GM19463 (cell line): Measurements from ENCODE around the gene HBE1.

Source experiments
- ATAC-seq: cut with Tn5 transposase; IDR thresholded peaks from one replicate; pipeline ENCODE4 v1.9.1; 2021; ENCODE audit warnings: mild to moderate bottlenecking, moderate library complexity; ENCODE audit not compliant: unreplicated experiment

Gene HBE1

DNA sequence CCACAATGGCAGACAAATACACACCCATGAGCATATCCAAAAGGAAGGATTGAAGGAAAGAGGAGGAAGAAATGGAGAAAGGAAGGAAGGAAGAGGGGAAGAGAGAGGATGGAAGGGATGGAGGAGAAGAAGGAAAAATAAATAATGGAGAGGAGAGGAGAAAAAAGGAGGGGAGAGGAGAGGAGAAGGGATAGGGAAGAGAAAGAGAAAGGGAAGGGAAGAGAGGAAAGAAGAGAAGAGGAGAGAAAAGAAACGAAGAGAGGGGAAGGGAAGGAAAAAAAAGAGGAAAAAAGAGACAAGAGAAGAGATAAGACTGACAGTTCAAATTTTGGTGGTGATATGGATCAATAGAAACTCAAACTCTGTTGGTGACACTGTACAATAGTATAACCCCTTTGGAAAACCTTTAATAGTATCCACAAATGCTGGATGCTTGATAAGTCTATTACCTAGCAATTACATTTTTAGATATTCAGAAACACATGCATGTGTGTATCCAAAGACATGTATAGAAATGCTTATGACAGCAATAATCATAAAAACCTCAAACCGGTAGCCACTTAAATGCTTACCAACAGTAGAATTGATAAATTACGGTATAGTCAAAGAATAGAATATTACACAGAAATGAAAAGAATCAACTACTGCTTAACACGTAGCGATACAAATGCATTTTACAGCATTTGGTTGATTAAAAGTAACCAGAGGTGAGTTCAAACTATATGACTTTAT lies 34.2 kb downstream of the HBE1 start:
- ATAC-seq, result no peak

DNA sequence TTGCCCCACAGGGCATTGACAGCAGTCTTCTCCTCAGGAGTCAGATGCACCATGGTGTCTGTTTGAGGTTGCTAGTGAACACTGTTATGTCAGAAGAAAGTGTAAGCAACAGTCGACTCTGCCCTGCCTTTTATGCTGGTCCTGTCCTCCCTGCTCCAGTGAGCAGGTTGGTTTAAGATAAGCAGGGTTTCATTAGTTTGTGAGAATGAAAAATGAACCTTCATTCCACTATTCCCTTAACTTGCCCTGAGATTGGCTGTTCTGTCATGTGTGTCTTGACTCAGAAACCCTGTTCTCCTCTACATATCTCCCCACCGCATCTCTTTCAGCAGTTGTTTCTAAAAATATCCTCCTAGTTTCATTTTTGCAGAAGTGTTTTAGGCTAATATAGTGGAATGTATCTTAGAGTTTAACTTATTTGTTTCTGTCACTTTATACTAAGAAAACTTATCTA lies 35.3 kb downstream of the HBE1 start, which contains the start of gene HBD:
TSS of gene HBD (minus strand) at position 103 of the 454 bp plus-strand sequence. CDS start at position 53, 50 bp downstream.
- ATAC-seq, result no peak

DNA sequence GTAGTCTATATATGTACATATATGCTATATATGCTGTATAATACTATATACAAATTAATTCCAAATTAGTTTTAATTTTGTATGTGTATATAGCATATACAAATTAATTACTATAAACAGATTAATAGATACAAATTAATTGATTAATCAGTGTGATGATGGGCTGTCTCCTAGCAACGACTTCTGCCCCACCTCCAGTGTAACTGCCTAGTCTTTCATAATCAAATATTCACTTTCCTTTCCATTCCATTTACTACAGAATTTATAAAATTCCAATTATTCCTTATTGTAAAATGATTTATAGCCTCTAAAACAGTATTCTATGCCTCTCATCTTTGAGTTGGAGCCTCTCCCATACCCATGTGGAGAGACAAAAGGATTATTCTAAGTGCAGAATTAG lies 36.4 kb downstream of the HBE1 start:
- ATAC-seq, result no peak

DNA sequence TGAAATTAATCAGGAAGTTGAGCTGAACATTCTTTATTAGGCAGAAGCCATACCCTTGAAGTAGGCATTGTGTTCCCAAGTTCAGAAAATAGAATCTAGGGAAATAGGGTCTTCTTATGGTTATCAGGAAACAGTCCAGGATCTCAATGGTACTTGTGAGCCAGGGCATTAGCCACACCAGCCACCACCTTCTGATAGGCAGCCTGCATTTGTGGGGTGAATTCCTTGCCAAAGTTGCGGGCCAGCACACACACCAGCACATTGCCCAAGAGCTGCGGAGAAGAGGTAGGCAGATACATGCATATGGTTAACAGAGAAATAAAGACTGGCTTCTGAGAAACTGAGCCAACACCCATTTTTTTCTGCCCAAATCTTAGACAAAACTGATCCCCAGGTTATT lies 36.9 kb downstream of the HBE1 start:
- ATAC-seq, result no peak

DNA sequence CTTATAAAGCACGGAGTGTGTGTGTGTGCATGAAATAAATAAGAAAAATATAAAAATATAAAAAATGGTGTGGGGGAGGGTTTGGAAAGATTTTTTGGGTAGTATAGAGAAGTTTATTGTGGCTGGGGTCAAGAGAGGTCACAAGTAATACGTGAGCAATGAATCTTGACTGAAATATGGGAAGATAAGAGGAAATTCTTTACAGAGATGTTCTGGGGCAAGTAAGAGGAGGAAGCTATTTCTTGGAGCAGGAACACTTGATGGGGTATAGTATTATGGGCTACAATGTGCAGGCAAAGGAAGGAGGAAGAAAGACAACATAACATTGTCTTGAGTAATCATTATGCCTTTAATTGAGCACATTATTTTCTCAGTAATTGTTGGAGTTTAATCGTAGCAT lies 37.6 kb downstream of the HBE1 start:
- no peak for ATAC-seq

DNA sequence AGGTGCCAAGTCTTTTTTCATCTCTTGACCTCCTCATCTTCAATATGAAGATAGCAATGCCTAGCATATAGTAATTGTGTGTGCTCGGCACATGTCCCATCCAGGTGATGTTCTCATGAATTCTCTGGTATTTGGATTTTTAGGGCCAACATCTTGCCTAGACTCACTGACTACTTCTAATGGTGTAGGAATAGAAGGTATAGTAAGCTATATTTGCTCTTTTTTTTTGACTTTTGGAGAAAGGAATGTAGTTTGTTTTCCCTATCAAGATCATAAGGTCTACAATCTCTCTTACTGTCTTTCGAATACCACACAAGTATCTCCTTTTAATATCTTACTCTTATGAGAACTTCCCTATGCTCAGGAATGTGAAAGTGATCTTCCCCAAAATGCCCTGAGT lies 38.6 kb downstream of the HBE1 start:
- ATAC-seq, result no peak

DNA sequence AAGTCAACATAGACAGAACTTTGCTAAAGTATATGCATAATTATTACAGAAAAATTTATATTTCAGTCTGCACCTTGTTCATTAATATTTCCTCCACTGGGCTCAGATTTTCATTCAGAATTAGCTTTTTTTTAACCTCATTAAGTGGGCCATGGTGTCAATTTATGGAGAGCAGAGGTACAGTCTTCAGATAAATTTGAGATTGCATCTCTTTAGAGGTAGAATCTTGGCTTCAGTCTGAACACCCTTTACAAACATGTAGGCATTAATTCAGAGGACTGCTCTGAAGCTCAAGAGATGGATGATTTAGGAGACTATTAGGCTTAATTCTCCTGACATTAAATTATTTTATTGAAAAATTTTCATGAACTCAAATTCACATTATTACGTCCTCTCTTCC lies 39.5 kb downstream of the HBE1 start:
- ATAC-seq, result no peak

DNA sequence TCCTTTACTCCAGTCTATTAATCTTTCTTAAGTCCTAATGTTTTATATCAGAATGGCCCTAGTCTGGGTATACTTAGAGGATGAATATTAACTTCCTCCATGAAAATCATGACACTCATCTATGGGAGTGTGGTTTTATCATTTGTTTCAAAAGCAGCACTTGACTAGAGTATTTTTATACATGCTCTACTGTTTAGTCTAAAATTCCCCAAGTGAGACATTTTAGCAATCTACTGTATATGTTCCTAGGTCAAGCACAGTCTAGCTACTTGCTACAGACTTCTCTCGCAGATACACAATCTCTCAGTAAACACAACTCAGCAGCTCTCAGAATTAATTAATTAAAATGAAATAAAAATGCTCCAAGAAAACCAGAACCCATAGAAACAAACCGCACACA lies 39.9 kb downstream of the HBE1 start:
- no peak for ATAC-seq

DNA sequence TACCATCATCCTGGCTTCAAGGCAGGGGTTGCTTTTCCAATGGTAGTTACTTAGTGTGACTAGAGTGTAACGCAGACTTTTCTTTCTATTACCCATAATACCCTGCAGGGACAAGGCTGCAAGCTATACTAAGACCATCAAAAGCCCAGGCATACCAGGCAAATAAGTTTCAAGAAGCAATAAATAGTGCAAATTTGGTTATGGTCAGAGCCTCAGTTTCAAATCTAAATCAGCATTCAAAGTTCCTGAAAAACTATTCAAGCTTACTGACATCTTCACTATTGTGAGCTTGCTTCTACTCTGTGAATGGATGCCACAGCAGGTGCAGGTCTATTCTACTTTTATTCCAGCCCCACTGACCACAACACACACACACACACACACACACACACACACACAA lies 40.4 kb downstream of the HBE1 start:
- ATAC-seq, result no peak

DNA sequence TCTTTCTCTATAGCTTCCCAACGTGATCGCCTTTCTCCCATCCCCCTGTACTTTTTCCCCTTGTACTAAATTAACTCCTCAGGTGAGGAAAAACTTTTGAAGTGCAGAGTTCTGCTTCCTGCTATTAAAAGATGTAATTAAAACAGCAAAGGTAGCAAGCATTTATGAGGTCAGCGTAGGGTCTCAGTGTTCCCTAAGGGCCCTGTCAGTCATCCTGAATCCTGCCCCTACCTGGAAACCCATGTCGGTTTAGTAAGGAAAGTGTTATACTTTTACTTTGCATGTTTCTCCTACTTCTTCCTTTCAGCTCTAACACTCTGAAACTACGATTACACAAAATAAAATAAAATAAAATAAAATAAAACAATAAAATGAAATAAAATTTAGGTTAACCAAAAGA lies 41.6 kb downstream of the HBE1 start:
- no peak for ATAC-seq

DNA sequence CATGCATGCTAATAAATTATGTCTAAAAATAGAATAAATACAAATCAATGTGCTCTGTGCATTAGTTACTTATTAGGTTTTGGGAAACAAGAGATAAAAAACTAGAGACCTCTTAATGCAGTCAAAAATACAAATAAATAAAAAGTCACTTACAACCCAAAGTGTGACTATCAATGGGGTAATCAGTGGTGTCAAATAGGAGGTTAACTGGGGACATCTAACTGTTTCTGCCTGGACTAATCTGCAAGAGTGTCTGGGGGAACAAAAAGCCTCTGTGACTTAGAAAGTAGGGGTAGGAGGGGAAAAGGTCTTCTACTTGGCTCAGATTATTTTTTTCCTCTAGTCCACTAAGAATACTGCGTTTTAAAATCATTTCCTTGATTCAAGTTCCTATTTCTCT lies 42.1 kb downstream of the HBE1 start:
- ATAC-seq, result no peak

DNA sequence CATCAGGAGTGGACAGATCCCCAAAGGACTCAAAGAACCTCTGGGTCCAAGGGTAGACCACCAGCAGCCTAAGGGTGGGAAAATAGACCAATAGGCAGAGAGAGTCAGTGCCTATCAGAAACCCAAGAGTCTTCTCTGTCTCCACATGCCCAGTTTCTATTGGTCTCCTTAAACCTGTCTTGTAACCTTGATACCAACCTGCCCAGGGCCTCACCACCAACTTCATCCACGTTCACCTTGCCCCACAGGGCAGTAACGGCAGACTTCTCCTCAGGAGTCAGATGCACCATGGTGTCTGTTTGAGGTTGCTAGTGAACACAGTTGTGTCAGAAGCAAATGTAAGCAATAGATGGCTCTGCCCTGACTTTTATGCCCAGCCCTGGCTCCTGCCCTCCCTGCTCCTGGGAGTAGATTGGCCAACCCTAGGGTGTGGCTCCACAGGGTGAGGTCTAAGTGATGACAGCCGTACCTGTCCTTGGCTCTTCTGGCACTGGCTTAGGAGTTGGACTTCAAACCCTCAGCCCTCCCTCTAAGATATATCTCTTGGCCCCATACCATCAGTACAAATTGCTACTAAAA lies 42.9 kb downstream of the HBE1 start, which contains the start of gene HBB:
TSS of gene HBB (minus strand) at position 340 of the 579 bp plus-strand sequence. CDS start at position 290, 50 bp downstream.
- no peak for ATAC-seq

DNA sequence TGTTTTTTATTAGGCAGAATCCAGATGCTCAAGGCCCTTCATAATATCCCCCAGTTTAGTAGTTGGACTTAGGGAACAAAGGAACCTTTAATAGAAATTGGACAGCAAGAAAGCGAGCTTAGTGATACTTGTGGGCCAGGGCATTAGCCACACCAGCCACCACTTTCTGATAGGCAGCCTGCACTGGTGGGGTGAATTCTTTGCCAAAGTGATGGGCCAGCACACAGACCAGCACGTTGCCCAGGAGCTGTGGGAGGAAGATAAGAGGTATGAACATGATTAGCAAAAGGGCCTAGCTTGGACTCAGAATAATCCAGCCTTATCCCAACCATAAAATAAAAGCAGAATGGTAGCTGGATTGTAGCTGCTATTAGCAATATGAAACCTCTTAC lies 44.3 kb downstream of the HBE1 start:
- no peak for ATAC-seq

DNA sequence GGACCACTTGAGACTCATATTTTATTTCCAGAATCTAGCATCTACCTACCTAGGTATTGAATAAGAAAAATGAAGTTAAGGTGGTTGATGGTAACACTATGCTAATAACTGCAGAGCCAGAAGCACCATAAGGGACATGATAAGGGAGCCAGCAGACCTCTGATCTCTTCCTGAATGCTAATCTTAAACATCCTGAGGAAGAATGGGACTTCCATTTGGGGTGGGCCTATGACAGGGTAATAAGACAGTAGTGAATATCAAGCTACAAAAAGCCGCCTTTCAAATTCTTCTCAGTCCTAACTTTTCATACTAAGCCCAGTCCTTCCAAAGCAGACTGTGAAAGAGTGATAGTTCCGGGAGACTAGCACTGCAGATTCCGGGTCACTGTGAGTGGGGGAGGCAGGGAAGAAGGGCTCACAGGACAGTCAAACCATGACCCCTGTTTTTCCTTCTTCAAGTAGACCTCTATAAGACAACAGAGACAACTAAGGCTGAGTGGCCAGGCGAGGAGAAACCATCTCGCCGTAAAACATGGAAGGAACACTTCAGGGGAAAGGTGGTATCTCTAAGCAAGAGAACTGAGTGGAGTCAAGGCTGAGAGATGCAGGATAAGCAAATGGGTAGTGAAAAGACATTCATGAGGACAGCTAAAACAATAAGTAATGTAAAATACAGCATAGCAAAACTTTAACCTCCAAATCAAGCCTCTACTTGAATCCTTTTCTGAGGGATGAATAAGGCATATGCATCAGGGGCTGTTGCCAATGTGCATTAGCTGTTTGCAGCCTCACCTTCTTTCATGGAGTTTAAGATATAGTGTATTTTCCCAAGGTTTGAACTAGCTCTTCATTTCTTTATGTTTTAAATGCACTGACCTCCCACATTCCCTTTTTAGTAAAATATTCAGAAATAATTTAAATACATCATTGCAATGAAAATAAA lies 44.9 kb downstream of the HBE1 start:
- ATAC-seq, result no peak

DNA sequence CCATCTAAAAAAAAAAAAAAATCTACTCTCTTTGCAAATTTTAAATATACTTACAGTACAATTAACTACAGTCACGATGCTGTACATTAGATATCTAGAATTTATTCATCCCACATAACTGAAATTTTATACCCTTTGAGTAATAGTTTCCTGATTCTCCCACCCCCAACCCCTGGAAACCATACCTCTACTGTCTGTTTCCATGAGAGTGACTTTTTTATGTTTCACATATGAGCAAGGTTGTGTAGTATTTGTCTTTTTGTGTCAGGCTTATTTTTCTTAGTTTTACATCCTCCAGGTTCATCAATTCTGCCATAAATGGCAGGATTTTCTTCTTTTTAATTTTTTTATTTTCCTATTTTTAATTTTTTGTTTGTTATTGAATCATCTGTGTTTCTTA lies 46.1 kb downstream of the HBE1 start:
- ATAC-seq, result no peak

DNA sequence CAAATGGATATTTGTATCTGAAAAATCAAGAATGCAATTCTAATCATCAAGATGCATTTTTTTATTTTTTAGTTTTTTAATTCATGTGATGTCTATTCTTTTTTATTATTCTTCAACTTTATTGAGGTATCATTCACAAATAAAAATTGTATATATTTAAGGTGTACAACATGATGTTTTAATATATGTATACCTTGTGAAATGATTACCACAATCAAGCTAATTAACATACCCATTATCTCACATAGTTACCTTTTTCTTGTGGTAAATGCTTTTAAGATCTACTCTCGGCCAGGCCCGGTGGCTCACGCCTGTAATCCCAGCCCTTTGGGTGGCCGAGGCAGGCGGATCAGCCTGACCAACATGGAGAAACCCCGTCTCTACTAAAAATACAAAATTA lies 46.6 kb downstream of the HBE1 start:
- no peak for ATAC-seq
